RPMI8226 (cell line): ENCODE results near the gene AHI1.
A peak's percentile ranks its signal among the peaks of the same experiment; 100 is the strongest.

Source experiments
- DNase-seq: peaks from one replicate; pipeline ENCODE4 v3.0.0-alpha.2; 2015

The AHI1 gene

DNA sequence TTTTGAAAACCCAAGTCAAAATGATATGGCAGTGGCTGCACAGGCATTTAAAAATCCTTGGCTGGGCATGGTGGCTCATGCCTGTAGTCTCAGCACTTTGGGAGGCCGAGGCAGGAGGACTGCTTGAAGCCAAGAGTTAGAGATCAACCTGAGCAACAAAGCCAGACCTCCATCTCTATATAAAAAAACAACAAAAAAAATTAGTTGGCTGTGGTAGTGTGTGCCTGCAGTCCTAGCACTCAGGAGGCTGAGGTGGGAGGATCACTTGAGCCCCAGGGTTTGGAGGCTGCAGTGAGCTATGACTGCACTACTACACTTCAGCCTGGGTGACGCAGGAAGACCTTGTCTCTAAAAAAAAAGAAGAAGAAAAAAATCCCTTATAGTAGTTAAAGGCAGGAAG lies 173.6 kb downstream of the AHI1 start:
- no peak for DNase-seq

DNA sequence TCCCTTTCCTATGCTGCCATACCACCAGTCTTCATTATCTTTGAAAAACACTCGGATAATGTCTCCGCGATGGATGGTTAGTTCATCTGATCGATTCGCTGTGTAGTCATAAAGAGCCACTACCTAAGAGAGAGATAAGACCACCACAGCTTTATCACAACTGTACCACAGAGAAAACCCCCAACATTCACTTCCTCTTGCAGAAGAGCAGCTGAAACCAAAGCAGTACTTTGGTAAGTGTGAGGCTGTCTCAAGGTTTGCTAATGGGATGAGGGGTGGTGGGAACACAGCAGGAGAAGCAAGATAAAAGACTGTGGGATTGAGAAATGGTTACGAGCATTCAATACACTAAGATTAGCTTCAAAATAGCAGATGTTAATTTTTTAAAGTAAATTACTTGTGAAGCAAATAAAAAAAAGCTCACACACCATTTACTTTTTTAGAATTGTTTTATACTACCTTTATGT lies 174.3 kb downstream of the AHI1 start:
- no peak for DNase-seq

DNA sequence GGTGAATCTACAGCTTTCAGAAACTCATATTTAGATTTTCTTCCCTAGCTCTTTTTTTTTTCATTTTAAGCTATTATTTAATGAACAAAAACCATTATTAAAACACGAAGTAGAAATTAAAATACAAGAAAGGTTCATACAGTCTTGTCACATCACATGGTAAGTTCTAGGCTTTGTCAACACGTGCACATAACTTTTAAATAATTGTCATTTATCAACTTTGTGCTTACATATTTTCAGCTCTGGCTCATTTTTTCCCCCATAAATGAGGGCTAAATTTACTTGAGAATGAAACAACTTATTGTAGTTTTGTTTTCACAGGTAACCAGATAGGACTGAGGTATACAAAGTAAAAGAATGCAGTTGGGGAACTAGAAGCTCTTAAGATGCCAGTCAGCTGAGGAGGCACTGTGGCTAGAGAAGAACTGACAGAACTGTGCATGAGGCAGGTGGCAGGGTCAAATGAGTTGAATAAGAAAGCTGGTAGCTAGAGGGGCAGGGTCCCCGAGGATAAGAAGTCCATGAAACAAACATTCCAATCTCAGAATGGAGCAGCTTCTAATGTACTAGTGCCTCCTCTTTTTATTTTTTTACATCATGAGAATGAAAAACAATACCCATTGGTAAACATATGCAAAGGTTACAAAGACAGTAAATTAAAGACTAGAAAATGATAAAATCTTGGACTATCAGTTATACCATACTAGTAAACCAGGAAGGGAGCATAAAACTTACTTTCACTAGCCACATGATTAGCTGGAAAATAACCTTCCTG lies 174.9 kb downstream of the AHI1 start:
- DNase-seq = no peak

DNA sequence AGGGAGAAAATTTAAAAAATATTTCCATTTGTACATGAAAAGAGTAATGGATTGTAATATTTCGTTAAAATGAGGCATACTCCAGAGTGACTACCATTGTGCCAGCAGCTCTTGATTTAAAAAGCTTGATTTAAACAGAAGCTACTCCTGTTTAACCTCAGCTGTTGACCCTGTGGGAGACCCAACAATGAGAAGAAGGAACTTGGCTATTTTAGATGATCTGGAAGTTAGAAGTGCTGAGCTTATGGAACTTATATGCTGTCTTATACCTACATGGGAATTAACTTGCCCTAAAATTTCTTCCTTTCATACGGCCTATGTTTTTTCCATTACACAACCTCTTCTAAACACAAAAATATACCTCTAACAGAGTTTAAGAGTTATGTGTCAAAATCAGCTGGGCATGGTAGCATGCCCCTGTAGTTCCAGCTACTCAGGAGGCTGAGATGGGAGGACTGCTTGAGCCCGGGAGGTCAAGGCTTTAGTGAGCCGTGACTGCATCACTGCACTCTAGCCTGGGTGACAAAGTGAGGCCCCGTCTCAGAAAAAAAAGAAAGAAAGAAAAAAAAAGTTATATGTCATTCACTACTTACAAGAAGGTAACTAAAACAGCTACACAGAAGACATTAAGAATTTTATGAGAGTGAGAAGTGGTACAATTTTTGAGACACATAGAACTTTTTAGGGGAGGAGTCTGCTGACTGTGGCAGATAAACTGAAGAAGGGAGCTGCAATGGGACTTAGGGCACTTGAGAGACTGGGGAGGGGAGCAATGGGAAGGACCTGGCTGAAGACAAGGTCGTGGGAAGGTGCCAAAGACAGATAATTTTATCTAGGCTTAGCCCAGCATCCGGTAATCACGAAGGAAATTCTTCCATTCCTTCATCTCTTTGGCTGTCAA lies 176.6 kb downstream of the AHI1 start:
- DNase-seq = no peak

DNA sequence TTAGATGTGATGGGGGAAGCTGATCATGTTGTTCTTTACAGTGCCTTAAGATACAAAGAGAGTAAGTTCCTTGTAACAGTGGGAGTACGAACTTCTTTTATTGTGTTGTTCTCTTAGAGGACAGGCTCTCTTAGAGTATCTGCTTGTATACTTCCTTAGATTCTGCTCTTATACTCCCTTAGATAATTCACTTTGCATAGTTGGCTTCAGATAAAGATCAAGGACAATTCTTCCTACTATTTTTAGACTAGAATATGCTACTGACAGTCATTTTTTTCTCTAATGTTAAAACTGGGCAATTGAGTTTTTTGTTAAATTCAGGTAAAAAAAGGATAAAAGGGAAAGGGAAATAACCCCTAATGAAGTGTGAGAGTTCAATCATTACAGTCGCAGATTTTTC lies 177.7 kb downstream of the AHI1 start:
- no peak for DNase-seq

DNA sequence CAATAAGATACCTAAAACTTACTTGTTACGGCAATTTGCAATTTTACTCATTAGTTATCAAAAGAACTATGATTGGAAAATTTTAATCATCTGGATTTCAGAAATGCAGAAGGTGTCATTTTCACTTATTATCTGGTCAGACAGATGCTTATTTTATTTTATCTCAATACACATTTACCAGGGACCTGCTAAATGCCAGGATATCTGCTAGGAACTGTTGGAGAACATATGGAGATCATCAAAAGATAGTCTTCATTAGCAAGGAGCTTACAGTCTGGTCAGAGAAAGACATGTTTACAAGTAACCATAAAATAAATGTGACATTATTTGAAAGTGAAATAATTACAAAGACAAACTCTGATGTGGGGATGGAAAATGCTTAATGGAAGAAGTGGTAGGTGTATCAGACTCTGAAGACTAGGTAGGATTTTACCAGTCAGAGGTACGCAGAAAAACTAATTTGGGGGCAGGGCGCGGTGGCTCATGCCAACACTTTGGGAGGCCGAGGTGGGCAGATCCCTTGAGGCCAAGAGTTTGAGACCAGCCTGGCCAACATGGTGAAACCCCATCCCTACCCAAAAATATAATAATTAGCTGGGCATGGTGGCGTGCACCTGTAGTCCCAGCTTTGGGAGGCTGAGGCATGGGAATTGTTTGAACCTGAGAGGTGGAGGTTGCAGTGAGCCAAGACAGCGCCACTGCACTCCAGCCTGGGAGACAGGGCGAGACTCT lies 178.6 kb downstream of the AHI1 start:
- no peak for DNase-seq

DNA sequence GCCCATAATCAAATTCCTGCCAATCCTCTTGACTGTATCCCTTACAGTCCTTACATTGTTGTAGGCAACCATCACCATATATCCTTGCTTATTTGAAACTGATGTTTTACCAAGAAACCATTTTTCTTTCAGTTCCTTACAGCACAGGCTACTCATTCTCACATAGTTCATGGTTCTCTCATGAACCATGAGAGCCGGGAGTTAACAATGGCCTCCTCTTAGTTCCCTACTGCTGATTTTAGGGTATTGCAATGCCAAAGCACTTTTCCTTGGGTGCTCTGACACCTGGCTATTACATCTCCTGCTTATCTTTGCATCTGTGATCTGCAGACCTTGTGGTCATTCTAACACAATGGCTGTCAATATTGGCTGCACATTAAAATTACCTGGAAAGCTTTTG lies 183.0 kb downstream of the AHI1 start:
- DNase-seq = no peak

DNA sequence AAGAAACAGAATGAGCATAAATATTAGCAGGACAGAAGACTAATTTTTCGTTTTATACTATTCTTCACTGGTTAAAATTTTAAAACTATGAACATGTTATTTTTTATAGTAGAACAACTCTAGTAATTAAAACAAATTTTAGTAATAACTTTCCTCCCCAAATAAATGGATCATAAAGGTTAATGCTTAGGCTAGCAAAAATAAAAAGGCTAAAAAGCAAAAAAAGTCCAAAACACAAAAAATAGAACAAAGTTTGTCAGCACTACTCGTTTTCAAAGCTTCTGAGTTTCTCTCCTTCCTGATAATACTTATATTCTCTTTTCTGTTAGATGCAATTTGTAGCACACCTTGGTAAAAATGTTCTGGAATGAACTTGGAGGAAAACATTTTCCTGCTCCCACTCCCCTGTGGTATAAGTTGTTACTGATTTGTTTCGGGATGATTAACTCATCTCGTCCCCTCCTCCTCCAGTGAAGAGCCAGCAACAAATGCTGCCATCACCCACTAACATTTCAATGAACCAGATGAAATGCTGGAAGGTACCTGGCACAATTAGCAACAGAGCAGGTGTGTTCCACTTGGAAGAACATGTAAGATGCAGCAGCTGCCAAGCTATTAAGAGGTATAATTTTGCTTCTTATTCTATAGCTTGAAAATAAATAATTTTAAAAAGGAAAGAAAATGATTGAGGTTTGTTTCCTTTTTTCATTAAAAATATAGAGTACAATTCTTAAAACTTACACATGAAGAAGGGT lies 185.9 kb downstream of the AHI1 start:
- no peak for DNase-seq

DNA sequence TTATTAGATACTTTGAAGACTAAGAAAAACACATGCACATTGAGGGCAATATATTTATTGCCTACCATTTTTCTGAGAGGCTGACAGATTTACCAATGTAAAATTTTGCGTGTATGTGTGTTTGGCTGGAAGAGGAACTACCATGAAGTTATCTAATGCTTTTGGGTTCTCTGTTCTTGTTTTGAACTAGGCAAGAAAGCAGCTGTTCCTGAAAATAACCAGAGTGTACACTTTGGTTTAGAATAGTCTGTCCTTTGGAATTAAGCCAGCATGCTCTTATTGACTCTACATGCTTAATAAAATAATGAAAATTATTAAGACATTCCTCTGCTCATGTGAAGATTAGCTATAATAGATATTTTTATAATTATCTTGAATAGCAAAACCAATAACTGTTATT lies 187.2 kb downstream of the AHI1 start:
- peak; percentile 8 for DNase-seq

DNA sequence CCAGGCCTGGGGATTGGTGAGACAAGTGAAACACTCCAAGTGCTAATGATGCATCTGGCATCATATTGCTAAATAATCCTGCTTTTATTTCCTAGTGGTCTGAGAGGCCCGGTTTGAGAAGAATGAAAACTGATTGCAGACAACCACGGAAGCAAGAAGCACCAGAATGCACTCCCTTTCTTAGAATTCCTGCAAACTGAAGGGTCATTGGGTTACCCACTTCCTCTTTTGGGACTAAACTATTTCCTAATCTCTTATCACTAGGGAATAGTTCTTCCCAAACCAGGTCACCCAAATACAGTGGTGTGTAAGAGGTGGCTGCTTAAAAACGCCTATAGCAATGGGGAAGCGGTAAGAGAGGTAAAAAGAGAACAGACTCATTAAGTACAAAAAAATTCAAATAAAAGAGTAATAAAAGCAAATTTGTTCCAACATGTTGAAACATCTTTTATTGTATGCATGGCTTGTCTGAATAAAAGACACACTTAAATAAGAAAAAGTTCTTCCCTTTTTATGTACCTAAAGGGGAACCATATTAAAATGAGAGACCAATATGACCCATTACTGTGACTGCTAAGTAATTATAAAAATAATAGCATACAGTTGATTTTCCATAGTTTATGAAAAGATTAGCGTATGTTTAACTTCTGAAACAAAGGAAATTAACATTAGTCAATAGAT lies 190.7 kb downstream of the AHI1 start:
- no peak for DNase-seq

DNA sequence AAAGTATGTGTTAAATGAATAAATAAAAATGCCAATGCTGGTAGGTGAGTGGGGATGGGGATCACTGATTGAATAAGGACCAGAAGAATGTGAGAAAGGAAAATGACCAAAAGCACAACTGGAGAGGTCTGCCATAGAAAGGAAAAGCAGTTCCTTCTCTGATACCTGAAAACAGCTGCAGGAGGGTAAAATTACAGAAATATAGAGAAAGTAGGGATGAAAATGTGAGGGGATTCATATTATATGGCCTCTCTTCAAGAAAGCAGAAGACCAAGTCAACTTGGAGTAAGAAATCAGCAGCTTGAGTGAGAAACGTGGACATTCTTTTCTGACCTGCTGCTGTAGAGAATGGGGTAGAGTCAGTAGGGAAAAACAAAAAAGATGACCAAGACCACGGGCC lies 191.4 kb downstream of the AHI1 start:
- no peak for DNase-seq

DNA sequence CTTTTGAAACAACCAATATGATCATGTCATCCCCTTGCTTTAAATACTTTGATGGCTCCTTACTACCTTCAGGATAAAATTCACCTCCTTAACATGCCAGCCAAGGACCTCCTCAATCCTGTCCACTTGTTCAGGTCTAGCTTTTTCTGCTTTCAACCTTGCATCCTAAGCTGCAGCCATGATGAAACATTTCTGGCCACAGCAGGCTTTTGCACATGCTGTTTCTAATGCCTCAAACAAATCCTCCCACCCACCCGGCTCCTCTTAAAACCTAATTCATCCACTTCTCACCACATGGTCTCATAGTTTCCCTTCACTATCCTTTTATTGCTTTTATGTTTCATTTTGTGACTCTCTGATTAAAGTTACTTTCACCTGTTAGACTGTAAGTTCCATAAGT lies 191.9 kb downstream of the AHI1 start:
- DNase-seq = no peak

DNA sequence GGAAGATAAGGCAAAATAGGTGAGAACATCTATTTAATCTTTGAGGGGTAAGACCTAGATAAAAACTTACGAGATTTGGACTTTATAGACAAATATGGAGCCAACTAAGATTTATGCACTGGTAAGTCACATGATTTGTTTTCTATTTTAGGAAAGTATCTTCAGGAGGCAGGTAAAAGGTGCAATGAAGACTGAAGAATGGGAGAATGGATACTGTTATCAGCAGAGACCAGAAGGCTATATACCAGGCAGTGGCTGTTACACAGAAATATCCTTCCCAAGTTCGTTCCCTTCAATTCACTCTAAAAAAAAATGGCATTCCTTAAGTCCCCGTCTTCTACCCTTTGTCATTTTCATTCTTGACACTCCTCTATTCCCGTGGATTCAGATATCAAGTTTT lies 192.7 kb downstream of the AHI1 start:
- DNase-seq = no peak

DNA sequence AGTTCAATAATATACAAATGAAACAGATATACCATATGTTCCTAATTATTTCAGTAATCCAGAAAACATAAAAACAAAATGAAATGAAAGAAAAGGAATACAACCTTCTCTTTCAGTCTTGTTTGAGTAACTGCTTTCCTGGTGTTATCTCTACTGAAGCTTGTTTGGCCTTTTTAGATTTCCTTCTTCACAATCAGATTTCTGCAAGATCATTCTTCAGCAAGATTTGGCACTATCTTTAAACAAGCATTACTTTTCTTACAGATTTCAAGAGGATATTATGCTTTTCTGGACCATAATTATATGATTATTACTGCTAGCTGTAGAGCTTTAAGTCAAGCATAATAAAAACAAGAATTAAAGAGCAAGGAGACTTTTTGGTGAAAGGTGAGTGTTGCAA lies 196.2 kb downstream of the AHI1 start:
- DNase-seq = no peak

DNA sequence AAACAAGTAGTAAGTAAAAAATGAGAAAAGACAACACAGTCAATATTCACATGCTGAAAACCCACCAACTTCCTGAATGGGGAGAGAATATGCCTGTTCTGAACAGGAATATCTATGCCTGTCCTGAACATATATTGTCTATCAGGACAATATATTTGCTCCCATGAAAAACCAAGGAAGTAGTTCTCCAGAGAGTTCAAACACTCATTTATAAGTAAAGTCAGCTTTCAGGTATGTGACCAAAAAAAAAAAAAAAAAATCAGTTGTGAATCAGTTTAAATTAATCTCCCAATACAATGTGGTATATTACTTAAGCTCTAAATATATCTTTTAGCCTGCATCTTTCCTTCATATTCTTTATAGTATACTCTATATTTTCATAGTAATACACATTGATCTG lies 197.0 kb downstream of the AHI1 start:
- no peak for DNase-seq

DNA sequence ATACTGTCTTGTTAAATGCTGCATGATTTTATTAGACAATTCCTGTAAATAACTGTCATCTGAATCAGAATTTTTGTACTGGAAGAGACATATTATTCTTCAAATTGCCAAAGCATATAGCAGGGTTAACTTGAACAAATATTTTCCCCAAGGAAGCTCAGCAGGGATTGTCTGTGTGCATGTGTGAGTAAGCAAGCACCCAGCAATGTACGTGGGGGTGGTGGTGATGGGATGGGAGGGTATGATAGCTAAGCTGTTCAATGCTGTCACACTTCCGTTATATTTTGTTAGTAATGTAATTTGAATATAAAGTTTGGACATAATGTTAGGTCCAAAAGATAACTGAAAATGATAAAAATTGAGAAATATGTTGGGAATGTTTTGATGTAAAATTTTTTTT lies 198.3 kb downstream of the AHI1 start:
- DNase-seq = no peak

DNA sequence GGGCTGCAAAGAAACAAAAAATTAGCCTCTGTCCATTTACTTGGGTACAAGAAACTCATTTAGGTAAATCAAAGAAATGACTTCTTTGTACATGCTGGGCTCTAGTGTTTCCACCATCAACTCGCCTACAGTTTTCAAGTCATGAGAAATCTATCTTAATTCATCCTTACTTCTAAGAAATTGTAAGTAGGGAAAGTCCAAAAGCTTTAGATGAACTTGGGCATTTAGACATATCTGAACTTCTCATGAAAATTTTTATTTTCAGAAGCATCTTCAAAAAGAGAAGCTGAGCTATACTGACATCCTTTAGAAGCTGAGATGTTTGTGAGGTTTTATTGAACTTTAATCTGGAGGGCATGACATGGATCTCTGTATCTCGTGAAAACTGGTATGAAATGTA lies 199.1 kb downstream of the AHI1 start:
- no peak for DNase-seq

DNA sequence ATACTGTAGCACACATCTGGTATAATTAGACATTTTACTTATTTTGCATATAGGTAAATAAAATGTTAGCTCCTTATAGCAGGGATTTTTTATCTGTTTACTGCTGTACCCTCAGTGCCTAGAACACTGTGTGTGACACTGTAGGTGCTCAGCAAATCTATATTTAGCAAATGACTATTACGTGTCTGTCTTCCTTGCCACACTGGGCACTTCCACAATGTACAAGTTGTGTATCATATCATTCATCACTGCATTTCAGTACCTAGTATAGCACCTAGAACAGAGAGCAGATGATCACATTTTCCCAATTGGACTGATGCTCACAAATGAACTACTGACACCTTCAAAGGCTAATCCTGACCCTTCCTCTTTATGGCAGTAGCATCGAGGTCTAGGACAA lies 200.8 kb downstream of the AHI1 start:
- no peak for DNase-seq

DNA sequence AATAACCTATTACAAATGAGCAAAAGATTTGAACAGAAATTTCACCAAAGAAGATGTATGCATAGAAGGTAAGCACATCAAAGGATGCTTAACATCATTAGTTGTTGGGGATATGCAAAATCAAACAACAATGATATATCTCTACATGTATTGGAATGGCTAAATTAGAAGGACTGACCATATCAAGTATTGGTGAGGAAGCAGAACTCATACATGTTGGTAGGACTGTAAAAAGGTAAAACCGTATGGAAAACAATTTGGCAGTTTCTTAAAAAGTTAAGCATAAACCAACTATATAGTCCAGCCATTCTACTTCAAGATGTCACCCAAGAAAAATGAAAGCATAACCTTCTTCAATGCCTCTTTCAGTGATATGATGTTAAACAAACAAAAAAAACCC lies 202.5 kb downstream of the AHI1 start:
- no peak for DNase-seq

DNA sequence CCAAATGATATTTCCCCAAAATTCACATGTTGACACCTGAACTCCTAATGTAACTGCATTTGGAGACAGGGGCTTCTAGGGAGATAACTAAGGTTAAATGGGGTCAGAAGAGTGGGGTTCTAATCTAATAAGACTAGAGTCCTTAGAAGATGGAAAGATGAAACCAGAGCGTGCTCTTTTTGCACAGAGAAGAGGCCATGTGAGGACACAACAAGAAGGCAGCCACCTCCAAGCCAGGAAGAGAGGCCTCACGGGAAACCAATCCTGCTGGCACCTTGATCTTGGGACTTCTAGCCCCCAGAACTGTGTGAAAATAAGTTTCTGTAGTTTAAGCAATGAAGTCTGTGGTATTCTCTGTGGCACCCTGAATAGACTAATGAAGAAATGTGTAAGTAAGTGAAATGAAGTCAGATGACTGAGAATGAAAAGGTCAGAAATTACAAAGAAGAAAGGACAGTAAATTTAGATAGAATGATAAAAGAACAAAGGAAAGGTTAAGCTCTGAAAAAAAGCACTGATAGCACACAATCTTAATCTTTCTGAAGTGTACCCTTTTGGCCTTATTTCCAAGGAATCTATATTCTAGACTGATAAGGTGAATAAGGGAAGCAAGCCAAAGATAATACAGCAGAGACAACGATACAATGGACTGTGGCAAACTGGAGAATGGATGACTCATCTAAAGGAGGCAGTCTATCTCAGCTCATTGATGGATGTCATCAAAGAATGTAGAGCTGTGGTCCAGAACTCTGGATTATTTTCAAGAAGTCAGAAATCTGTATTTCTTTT lies 206.1 kb downstream of the AHI1 start:
- DNase-seq = no peak

DNA sequence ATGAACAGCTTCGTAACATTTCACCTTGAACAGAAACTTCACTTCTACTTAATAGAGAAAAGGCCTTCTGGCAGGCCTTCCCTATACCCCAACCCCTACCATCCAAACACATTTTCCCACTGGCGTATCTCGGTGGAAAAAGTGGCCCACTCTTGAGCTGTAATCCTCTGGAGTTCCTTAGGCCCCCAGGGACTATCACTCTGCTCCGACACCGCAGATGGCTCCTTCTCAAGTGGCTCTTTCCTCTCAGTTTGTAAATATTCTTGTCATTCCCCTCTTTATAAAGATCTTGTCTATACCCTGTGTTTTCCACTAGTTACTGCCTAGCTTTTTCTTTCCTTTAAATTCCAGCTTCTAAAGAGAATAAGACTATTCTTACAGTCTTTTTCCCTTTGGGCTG lies 207.7 kb downstream of the AHI1 start:
- no peak for DNase-seq
